Neural cell (in vitro differentiated cells): ENCODE data around the gene IDUA. TPM values are rescaled to one million over a fixed set of nuclear protein-coding genes. Genes with fewer than 3 reads are reported as not detected.

ENCODE experiments used
- H2AFZ ChIP-seq: fragments of 200-600, 300-800 bp; sonication (generic), shearing (Covaris generic); 2 replicates; pipeline ENCODE4 v1.6.0; 2014; ENCODE audit warnings: low read depth, mild to moderate bottlenecking, antibody characterized with exemption, low read length, moderate library complexity
- H3F3A ChIP-seq: fragments of 200-600 bp; shearing (Covaris generic); 2 replicates; pipeline ENCODE4 v1.6.1; 2016; ENCODE audit warnings: mild to moderate bottlenecking, moderate library complexity, mixed read lengths, antibody characterized with exemption, low read length; ENCODE audit not compliant: insufficient read depth, poor library complexity, severe bottlenecking
- H3K27ac ChIP-seq: fragments of 200-600, 300-800 bp; sonication (generic), shearing (Covaris generic); 2 replicates; pipeline ENCODE4 v1.5.1; 2014; ENCODE audit warnings: mild to moderate bottlenecking, low read length, moderate library complexity
- H3K27me3 ChIP-seq: fragments of 300-800, 200-600 bp; sonication (generic), shearing (Covaris generic); 2 replicates; pipeline ENCODE4 v1.6.0; 2014; ENCODE audit warnings: mild to moderate bottlenecking, low read depth, low read length, moderate library complexity; ENCODE audit not compliant: insufficient read depth
- H3K36me3 ChIP-seq: fragments of 300-800, 200-600 bp; sonication (generic), shearing (Covaris generic); 2 replicates; pipeline ENCODE4 v1.5.1; 2014; ENCODE audit warnings: mild to moderate bottlenecking, antibody characterized with exemption, low read length, moderate library complexity; ENCODE audit not compliant: insufficient read depth
- H3K4me2 ChIP-seq: fragments of 300-800, 200-600 bp; sonication (generic), shearing (Covaris generic); 2 replicates; pipeline ENCODE4 v1.6.0; 2014; ENCODE audit warnings: mild to moderate bottlenecking, low read length
- H3K4me3 ChIP-seq: fragments of 300-800, 200-600 bp; sonication (generic), shearing (Covaris generic); 2 replicates; pipeline ENCODE4 v1.5.1; 2014; ENCODE audit warnings: mild to moderate bottlenecking, low read length, moderate library complexity
- H3K79me2 ChIP-seq: fragments of 200-600 bp; shearing (Covaris generic); replicated peaks from 2 replicates; pipeline ENCODE4 v1.6.0; 2014; ENCODE audit warnings: mild to moderate bottlenecking, low read length, moderate library complexity; ENCODE audit not compliant: insufficient read depth
- H3K9ac ChIP-seq: fragments of 300-800, 200-600 bp; sonication (generic), shearing (Covaris generic); 2 replicates; pipeline ENCODE4 v1.6.1; 2016; ENCODE audit warnings: mild to moderate bottlenecking, low read length, mixed read lengths
- H3K9me2 ChIP-seq: fragments of 200-600 bp; shearing (Covaris generic); 2 replicates; pipeline ENCODE4 v1.6.1; 2016; ENCODE audit warnings: mild to moderate bottlenecking, low read length, mixed read lengths; ENCODE audit not compliant: insufficient read depth
- H3K9me3 ChIP-seq: fragments of 200-600, 300-800 bp; sonication (generic), shearing (Covaris generic); 2 replicates; pipeline ENCODE4 v1.6.1; 2016; ENCODE audit warnings: mild to moderate bottlenecking, mixed run types, low read length, moderate library complexity, mixed read lengths
- H4K20me1 ChIP-seq: fragments of 200-600 bp; shearing (Covaris generic); 2 replicates; pipeline ENCODE4 v1.6.1; 2016; ENCODE audit warnings: mild to moderate bottlenecking, mixed run types; ENCODE audit not compliant: insufficient read depth
- EP300 ChIP-seq: fragments of 450-650 bp; conservative IDR thresholded peaks from 2 replicates; pipeline ENCODE4 v1.6.1; 2014; ENCODE audit warnings: antibody characterized with exemption, mild to moderate bottlenecking, moderate library complexity; ENCODE audit not compliant: poor library complexity, severe bottlenecking
- EZH2 ChIP-seq: fragments of 200-600, 300-800 bp; shearing (Covaris generic), sonication (generic); IDR thresholded peaks from 2 replicates; pipeline ENCODE4 v1.6.1; 2014; ENCODE audit warnings: antibody characterized with exemption, low read length, borderline replicate concordance, mild to moderate bottlenecking; ENCODE audit not compliant: insufficient read depth, poor library complexity, severe bottlenecking
- MXI1 ChIP-seq: fragments of 450-650 bp; conservative IDR thresholded peaks from 2 replicates; pipeline ENCODE4 v1.6.1; 2014; ENCODE audit warnings: antibody characterized with exemption, mild to moderate bottlenecking; ENCODE audit not compliant: poor library complexity, severe bottlenecking
- POLR2AphosphoS5 ChIP-seq: IDR thresholded peaks from 2 replicates; pipeline ENCODE4 v1.6.1; 2012
- RAD21 ChIP-seq: fragments of 450-650 bp; conservative IDR thresholded peaks from 2 replicates; pipeline ENCODE4 v1.6.1; 2014; ENCODE audit warnings: antibody characterized with exemption, mild to moderate bottlenecking, moderate library complexity
- SMC3 ChIP-seq: fragments of 450-650 bp; conservative IDR thresholded peaks from 2 replicates; pipeline ENCODE4 v1.6.1; 2014; ENCODE audit warnings: antibody characterized with exemption, mild to moderate bottlenecking, moderate library complexity; ENCODE audit not compliant: poor library complexity
- TAF1 ChIP-seq: IDR thresholded peaks from 2 replicates; pipeline ENCODE4 v1.6.1; 2012; ENCODE audit warnings: low read depth
- polyA plus RNA-seq: library from polyadenylated mRNA; depleted of rRNA; stranded (reverse); fragments of >200 nt; gene quantifications from 2 replicates; pipeline ENCODE4 v1.2.3, GENCODE V29; 2014
- TF ChIP-seq, protein P1 (sequence below): IDR thresholded peaks from 2 replicates; pipeline ENCODE4 v1.6.1; 2012; ENCODE audit warnings: borderline replicate concordance
- TF ChIP-seq, protein P2 (sequence below): fragments of 450-650 bp; IDR thresholded peaks from 2 replicates; pipeline ENCODE4 v1.5.1; 2014; ENCODE audit warnings: antibody characterized with exemption, mild to moderate bottlenecking, moderate library complexity; ENCODE audit not compliant: poor library complexity, severe bottlenecking

Gene IDUA
- polyA plus RNA-seq, 1 donor from 2014 or later, result 12.7 TPM

DNA sequence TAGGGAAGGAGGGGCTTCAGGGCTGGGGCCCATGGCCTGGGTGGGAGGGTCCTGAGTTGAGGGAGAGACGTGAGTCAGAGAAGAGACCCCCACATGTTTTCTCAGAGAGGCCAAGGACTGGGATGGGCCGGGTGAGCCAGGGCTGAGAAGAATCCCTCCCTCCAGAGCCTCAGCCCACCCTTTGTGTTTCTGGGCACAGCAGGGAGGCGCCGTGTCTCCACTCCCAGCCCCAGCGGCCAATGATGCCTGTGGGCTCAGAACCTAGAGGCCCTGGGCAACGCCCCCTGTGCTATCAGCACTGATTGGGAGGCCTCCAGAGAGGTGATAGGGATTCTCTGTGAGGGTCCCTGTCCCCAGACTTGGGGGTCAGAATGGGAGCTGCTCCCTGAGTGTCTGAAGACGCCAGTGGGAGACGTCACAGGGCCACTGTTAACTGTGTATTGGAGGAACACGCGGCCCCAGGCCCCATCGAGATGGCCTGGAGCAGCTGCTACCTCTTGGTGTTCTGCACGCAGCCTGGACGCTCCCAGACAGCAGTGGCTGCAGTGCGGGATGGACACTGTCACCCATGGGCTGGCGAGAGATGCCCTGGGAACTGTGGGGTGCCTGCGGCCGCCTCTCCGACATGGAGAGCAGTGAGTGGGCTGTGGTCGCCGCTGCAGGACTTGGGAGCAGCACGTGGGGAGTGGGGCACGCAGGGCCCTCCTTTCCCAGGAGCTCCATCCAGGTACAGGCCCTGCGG is 33.1 kb downstream of the IDUA start:
- no peak for TF ChIP-seq MXI1
- TF ChIP-seq TAF1, result no peak
- no peak for TF ChIP-seq POLR2AphosphoS5
- TF ChIP-seq RAD21, result no peak
- no peak for TF ChIP-seq EP300
- no peak for TF ChIP-seq EZH2
- TF ChIP-seq, protein P1, sequence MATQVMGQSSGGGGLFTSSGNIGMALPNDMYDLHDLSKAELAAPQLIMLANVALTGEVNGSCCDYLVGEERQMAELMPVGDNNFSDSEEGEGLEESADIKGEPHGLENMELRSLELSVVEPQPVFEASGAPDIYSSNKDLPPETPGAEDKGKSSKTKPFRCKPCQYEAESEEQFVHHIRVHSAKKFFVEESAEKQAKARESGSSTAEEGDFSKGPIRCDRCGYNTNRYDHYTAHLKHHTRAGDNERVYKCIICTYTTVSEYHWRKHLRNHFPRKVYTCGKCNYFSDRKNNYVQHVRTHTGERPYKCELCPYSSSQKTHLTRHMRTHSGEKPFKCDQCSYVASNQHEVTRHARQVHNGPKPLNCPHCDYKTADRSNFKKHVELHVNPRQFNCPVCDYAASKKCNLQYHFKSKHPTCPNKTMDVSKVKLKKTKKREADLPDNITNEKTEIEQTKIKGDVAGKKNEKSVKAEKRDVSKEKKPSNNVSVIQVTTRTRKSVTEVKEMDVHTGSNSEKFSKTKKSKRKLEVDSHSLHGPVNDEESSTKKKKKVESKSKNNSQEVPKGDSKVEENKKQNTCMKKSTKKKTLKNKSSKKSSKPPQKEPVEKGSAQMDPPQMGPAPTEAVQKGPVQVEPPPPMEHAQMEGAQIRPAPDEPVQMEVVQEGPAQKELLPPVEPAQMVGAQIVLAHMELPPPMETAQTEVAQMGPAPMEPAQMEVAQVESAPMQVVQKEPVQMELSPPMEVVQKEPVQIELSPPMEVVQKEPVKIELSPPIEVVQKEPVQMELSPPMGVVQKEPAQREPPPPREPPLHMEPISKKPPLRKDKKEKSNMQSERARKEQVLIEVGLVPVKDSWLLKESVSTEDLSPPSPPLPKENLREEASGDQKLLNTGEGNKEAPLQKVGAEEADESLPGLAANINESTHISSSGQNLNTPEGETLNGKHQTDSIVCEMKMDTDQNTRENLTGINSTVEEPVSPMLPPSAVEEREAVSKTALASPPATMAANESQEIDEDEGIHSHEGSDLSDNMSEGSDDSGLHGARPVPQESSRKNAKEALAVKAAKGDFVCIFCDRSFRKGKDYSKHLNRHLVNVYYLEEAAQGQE, result no peak
- TF ChIP-seq SMC3, result no peak
- TF ChIP-seq, protein P2, sequence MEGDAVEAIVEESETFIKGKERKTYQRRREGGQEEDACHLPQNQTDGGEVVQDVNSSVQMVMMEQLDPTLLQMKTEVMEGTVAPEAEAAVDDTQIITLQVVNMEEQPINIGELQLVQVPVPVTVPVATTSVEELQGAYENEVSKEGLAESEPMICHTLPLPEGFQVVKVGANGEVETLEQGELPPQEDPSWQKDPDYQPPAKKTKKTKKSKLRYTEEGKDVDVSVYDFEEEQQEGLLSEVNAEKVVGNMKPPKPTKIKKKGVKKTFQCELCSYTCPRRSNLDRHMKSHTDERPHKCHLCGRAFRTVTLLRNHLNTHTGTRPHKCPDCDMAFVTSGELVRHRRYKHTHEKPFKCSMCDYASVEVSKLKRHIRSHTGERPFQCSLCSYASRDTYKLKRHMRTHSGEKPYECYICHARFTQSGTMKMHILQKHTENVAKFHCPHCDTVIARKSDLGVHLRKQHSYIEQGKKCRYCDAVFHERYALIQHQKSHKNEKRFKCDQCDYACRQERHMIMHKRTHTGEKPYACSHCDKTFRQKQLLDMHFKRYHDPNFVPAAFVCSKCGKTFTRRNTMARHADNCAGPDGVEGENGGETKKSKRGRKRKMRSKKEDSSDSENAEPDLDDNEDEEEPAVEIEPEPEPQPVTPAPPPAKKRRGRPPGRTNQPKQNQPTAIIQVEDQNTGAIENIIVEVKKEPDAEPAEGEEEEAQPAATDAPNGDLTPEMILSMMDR, result no peak
- Histone ChIP-seq H3K27me3 (no peaks in the 10 kb centered on the region), H3K79me2 (peaks cover 4% of the 10 kb centered on the region), H3K27ac (no peak overlapping the region), H3K4me2 (no peak overlapping the region), H2AFZ (no peak overlapping the region), H3K4me3 (no peak overlapping the region), H4K20me1 (no peaks in the 10 kb centered on the region), H3F3A (no peaks in the 10 kb centered on the region), H3K9ac (no peak overlapping the region), H3K9me2 (no peaks in the 10 kb centered on the region), H3K36me3 (no peaks in the 10 kb centered on the region), H3K9me3 (no peaks in the 10 kb centered on the region)

DNA sequence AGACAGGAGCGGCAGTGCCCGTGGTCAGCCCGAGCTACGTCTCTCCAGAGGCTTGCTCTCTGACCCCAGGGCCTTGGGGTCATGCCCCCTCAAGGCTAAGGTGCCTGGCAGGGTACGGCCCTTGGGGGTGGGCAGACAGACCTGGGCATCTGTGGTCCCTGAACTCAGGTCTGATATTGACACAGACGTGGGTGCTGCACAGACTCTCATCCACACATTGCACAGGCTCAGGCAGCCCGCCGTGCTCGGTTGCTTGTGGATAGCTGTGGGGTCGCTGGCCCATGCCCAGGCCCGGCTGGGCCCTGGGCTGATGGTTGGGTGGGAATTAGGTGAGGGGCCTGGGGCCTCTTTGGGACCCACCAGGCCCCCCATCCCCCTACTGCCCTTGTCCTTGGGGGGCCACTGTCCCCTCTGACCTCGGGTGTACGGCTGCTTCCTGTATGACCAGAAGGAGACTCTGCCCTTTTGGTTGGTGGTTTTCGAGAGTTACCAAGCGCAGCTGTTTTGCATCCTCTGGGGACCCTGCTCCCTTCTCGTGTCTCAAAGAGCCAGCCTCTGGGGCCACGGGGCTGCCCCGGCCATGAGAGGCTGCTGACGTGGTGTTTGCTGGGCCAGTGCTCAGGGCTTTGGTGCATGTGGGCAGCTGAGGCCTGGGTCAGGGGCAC is 34.7 kb downstream of the IDUA start:
- Histone ChIP-seq H3K27me3 (no peaks in the 10 kb centered on the region), H3K36me3 (no peaks in the 10 kb centered on the region), H3K4me2 (no peak overlapping the region), H3F3A (no peaks in the 10 kb centered on the region), H3K9me3 (no peaks in the 10 kb centered on the region), H3K9ac (no peak overlapping the region), H2AFZ (no peak overlapping the region), H4K20me1 (no peaks in the 10 kb centered on the region), H3K4me3 (no peak overlapping the region), H3K27ac (no peak overlapping the region), H3K79me2 (peaks cover 4% of the 10 kb centered on the region), H3K9me2 (no peaks in the 10 kb centered on the region)
- TF ChIP-seq SMC3 (no peak), POLR2AphosphoS5 (no peak), RAD21 (no peak), TAF1 (no peak), EZH2 (no peak), EP300 (no peak), MXI1 (no peak)
- TF ChIP-seq, protein P1, result no peak
- TF ChIP-seq, protein P2, result no peak
